ENCODE results near the gene PGAP3.
A peak's percentile ranks its signal among the peaks of the same experiment; 100 is the strongest.
"Not testable (repeated sequence)": the region's sequence is repeated elsewhere in the genome, so short reads cannot be mapped to it uniquely, and the experiment has no call there.

PGAP3 gene

DNA sequence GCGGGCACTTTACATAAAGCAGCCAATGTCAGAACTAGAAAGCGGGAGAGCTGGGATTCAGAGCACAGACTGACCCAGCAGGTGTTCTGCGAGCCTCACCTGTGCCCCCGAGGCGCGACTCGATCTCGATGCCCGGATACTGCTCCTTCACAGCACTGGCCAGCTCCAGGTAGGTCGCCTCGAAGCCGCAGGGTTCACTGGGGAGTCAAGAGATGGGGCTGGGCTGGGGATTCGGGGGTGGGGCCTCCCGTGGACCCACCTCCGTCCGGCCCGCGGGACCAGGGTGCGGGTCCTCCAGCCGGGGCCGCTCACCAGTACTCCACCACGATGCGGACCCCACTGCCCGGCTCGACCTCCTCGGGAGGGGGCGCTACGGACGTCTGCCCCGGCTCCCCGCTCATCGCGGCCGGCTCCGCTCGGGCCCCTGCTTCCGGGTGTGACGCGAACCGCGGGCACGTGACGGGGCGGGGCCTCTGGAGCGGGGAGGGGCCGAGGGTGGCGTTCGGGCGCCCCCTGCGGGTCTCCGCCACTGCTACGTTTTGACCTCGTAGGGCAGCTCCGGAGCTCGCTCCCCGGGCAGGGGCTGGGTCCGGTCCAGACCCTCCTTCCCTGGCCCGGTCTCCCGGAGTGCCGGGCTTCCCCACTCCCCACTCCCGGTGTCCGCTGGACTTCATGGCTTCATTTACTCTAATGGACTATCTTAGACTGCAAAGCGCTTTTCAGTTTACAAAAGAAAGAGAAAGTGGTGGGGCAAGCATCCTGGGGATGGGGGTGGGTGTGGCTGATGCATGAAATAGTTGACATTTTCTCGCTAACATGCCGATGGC lies 42.5 kb upstream of the PGAP3 start, which contains the start of gene MIEN1:
Gene MIEN1, minus strand, starts transcription at position 438 of the 827 bp plus-strand sequence. Its CDS starts 37 bp downstream, at position 401.
- TF ChIP-seq MYC (IDR thresholded peaks at IDR 0.05; ENCODE audit: low read depth, low read length): peak; percentile 35
- TF ChIP-seq, protein P1, sequence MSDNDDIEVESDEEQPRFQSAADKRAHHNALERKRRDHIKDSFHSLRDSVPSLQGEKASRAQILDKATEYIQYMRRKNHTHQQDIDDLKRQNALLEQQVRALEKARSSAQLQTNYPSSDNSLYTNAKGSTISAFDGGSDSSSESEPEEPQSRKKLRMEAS (IDR thresholded peaks at IDR 0.05; ENCODE audit: low read depth, low read length): peak; percentile 88
- TF ChIP-seq, protein P2, sequence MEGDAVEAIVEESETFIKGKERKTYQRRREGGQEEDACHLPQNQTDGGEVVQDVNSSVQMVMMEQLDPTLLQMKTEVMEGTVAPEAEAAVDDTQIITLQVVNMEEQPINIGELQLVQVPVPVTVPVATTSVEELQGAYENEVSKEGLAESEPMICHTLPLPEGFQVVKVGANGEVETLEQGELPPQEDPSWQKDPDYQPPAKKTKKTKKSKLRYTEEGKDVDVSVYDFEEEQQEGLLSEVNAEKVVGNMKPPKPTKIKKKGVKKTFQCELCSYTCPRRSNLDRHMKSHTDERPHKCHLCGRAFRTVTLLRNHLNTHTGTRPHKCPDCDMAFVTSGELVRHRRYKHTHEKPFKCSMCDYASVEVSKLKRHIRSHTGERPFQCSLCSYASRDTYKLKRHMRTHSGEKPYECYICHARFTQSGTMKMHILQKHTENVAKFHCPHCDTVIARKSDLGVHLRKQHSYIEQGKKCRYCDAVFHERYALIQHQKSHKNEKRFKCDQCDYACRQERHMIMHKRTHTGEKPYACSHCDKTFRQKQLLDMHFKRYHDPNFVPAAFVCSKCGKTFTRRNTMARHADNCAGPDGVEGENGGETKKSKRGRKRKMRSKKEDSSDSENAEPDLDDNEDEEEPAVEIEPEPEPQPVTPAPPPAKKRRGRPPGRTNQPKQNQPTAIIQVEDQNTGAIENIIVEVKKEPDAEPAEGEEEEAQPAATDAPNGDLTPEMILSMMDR (IDR thresholded peaks at IDR 0.05; ENCODE audit: low read depth, low read length): peak; percentile 71
- peak; percentile 85 for TF ChIP-seq POLR2A (IDR thresholded peaks at IDR 0.05; ENCODE audit: extremely low read depth, insufficient read length)
- H3K4me3 ChIP-seq (ENCODE audit: low read depth, low read length): peak within 1 kb of the TSS; percentile 87
- DNase-seq (ENCODE audit: low read depth): peak; percentile 87

DNA sequence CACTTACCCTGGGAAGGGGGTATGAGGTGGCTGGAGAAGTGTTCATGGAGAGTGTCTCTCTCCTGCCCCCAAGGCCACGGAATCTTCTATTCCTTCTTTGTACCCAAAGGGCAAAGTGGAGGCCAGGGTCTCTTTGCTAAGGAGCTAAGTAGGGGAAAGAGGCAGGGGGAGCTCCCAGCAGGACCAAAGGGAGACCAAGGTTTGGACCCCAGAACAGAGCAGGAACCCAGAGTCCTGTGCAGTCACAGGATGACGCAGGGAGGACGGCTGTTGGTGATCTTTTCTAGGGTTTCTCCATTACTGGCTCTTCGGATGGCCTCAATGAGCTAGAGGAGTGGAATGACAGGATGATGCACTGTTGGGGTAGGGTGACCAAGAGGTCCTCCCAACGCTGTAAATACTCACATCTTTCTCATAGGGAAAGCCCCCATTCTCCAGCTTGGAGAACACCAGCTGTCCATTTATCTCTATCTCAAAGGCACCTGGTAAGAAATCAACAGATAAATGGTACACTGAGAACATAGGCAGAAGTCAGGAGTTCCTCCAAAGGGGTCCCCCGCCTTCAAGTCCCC lies 41.5 kb upstream of the PGAP3 start:
- H3K4me3 ChIP-seq (ENCODE audit: low read depth, low read length): peak overlapping the region; percentile 87
- no peak for DNase-seq (ENCODE audit: low read depth)
- TF ChIP-seq, protein P1 (IDR thresholded peaks at IDR 0.05; ENCODE audit: low read depth, low read length): no peak
- TF ChIP-seq POLR2A (IDR thresholded peaks at IDR 0.05; ENCODE audit: extremely low read depth, insufficient read length) (no peak), MYC (IDR thresholded peaks at IDR 0.05; ENCODE audit: low read depth, low read length) (no peak)
- TF ChIP-seq, protein P2 (IDR thresholded peaks at IDR 0.05; ENCODE audit: low read depth, low read length): no peak

DNA sequence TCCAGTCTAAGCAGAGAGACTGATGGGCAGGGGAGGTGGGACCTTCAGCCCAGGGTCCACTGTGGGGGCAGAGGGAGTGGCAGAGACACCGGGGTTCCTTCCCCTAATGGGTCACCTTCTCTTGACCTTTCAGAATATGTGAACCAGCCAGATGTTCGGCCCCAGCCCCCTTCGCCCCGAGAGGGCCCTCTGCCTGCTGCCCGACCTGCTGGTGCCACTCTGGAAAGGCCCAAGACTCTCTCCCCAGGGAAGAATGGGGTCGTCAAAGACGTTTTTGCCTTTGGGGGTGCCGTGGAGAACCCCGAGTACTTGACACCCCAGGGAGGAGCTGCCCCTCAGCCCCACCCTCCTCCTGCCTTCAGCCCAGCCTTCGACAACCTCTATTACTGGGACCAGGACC lies 39.7 kb upstream of the PGAP3 start:
- no peak for DNase-seq (ENCODE audit: low read depth)
- TF ChIP-seq, protein P1 (IDR thresholded peaks at IDR 0.05; ENCODE audit: low read depth, low read length): no peak
- TF ChIP-seq, protein P2 (IDR thresholded peaks at IDR 0.05; ENCODE audit: low read depth, low read length): no peak
- no peak for TF ChIP-seq MYC (IDR thresholded peaks at IDR 0.05; ENCODE audit: low read depth, low read length)
- no peak for TF ChIP-seq POLR2A (IDR thresholded peaks at IDR 0.05; ENCODE audit: extremely low read depth, insufficient read length)
- H3K4me3 ChIP-seq (ENCODE audit: low read depth, low read length): no peak overlapping the region

DNA sequence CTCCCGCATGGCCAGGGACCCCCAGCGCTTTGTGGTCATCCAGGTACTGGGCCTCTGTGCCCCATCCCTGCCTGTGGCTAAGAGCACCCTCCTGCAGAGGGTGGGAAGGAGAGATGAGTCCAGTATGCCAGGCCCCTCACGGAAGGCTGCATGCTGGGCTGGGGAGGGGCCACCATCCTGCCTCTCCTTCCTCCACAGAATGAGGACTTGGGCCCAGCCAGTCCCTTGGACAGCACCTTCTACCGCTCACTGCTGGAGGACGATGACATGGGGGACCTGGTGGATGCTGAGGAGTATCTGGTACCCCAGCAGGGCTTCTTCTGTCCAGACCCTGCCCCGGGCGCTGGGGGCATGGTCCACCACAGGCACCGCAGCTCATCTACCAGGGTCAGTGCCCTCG lies 38.8 kb upstream of the PGAP3 start:
- TF ChIP-seq, protein P2 (IDR thresholded peaks at IDR 0.05; ENCODE audit: low read depth, low read length): no peak
- TF ChIP-seq, protein P1 (IDR thresholded peaks at IDR 0.05; ENCODE audit: low read depth, low read length): no peak
- TF ChIP-seq MYC (IDR thresholded peaks at IDR 0.05; ENCODE audit: low read depth, low read length) (no peak), POLR2A (IDR thresholded peaks at IDR 0.05; ENCODE audit: extremely low read depth, insufficient read length) (no peak)
- no peak for DNase-seq (ENCODE audit: low read depth)

DNA sequence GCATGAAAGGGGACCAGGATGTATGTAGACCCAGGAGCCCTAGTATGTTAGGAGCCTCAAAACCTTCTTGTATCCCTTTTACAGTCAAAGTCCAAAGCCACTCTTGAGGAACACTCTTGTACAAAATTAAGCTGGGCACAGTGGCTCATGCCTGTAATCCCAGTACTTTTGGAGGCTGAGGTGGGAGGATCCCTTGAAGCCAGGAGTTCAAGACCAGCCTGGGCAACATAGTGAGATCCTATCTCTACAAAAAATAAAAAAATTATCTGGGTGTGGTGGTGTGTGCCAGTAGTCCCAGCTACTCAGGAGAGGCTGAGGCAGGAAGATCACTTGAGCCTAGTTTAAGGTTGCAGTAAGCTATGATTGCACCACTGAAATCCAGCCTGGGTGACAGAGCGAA lies 38.1 kb upstream of the PGAP3 start:
- not testable (repeated sequence) for H3K4me3 ChIP-seq (ENCODE audit: low read depth, low read length); DNase-seq (ENCODE audit: low read depth)

More for the DNA sequence above, 38.8 kb upstream of the PGAP3 start:
- H3K4me3 ChIP-seq (ENCODE audit: low read depth, low read length): no peak overlapping the region

DNA sequence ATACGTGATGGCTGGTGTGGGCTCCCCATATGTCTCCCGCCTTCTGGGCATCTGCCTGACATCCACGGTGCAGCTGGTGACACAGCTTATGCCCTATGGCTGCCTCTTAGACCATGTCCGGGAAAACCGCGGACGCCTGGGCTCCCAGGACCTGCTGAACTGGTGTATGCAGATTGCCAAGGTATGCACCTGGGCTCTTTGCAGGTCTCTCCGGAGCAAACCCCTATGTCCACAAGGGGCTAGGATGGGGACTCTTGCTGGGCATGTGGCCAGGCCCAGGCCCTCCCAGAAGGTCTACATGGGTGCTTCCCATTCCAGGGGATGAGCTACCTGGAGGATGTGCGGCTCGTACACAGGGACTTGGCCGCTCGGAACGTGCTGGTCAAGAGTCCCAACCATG lies 36.9 kb upstream of the PGAP3 start:
- no peak for DNase-seq (ENCODE audit: low read depth)
- TF ChIP-seq, protein P1 (IDR thresholded peaks at IDR 0.05; ENCODE audit: low read depth, low read length): no peak
- TF ChIP-seq, protein P2 (IDR thresholded peaks at IDR 0.05; ENCODE audit: low read depth, low read length): no peak
- no peak for TF ChIP-seq POLR2A (IDR thresholded peaks at IDR 0.05; ENCODE audit: extremely low read depth, insufficient read length)
- TF ChIP-seq MYC (IDR thresholded peaks at IDR 0.05; ENCODE audit: low read depth, low read length): no peak
- H3K4me3 ChIP-seq (ENCODE audit: low read depth, low read length): no peak overlapping the region
